Parathyroid adenoma (tissue), 2 donors: ENCODE results near the gene TOR1B.

Source experiments
- H2AFZ ChIP-seq: fragments of 300-600 bp; sonication (generic); one replicate; pipeline ENCODE4 v1.7.0; 2017; ENCODE audit warnings: antibody characterized with exemption, mild to moderate bottlenecking
- H3K27ac ChIP-seq: fragments of 300-600 bp; sonication (generic); one replicate; pipeline ENCODE4 v1.7.0; 2017
- H3K27me3 ChIP-seq: fragments of 300-600 bp; sonication (generic); one replicate; pipeline ENCODE4 v1.7.0; 2017; ENCODE audit warnings: low read length; ENCODE audit not compliant: control insufficient read depth, insufficient read depth
- H3K36me3 ChIP-seq: fragments of 300-600 bp; sonication (generic); one replicate; pipeline ENCODE4 v1.7.0; 2017; ENCODE audit warnings: low read length; ENCODE audit not compliant: control insufficient read depth, insufficient read depth
- H3K4me1 ChIP-seq: fragments of 300-600 bp; sonication (generic); one replicate; pipeline ENCODE4 v1.7.0; 2017; ENCODE audit warnings: control low read depth
- H3K4me2 ChIP-seq: fragments of 300-600 bp; sonication (generic); one replicate; pipeline ENCODE4 v1.7.0; 2017; ENCODE audit warnings: low read length
- H3K4me3 ChIP-seq: fragments of 300-600 bp; sonication (generic); one replicate; pipeline ENCODE4 v1.7.0; 2017; ENCODE audit warnings: low read depth, low read length
- H3K79me2 ChIP-seq: fragments of 300-600 bp; sonication (generic); one replicate; pipeline ENCODE4 v1.7.0; 2017; ENCODE audit warnings: control low read depth
- H3K9ac ChIP-seq: fragments of 300-600 bp; sonication (generic); one replicate; pipeline ENCODE4 v1.7.0; 2017; ENCODE audit warnings: mild to moderate bottlenecking
- H3K9me3 ChIP-seq: fragments of 300-600 bp; sonication (generic); one replicate; pipeline ENCODE4 v1.7.0; 2017; ENCODE audit warnings: low read length; ENCODE audit not compliant: control insufficient read depth
- CTCF ChIP-seq: fragments of 300-600 bp; sonication (generic); IDR thresholded peaks from one replicate; pipeline ENCODE4 v1.7.0; 2017; ENCODE audit warnings: antibody characterized with exemption, mild to moderate bottlenecking
- donor health status: primary hyperparathyroidism.

The TOR1B gene, protein sequence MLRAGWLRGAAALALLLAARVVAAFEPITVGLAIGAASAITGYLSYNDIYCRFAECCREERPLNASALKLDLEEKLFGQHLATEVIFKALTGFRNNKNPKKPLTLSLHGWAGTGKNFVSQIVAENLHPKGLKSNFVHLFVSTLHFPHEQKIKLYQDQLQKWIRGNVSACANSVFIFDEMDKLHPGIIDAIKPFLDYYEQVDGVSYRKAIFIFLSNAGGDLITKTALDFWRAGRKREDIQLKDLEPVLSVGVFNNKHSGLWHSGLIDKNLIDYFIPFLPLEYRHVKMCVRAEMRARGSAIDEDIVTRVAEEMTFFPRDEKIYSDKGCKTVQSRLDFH

DNA sequence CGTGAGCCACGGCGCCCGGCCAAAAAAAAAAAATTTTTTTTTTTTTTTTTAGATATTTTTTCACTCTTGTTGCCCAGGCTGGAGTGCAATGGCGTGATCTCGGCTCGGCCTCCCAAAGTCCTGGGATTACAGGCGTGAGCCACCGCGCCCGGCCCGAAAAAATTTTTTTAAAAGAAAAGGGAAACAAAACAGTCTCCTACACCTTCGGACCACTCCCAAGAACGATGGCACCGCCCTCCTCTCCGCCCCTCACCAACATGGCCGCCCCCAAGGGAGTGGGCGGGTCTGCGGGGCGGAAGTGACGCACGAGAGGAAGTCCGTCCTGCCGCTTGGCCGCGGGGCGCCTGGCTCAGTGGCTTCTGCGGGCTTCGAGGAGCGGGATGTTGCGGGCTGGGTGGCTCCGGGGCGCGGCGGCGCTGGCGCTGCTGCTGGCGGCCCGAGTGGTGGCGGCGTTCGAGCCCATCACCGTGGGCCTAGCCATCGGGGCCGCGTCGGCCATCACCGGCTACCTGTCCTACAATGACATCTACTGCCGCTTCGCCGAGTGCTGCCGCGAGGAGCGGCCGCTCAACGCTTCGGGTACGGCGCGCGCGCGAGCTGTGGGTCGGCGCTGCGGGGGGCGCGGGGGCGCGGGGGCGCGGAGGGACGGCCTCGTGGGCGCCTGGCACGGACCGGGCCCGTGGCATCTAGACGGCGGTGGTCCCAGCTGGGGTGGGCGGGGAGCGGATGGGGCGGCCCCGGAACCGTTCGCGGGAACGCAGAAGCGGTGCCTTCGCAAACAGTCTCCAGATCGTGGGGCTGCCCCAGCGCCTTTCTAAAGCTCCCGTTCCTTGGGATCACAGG lies at the start of gene TOR1B:
Gene TOR1B, plus strand, starts transcription at position 352 of the 843 bp plus-strand sequence. Its CDS starts 29 bp downstream, at position 381.
- no peak within 1 kb of the TSS for H3K9ac ChIP-seq
- peak within 1 kb of the TSS; percentile 85 for H2AFZ ChIP-seq
- peaks cover 4% of the 10 kb centered on the region for H3K4me1 ChIP-seq
- no peaks in the 10 kb centered on the region for H3K27me3 ChIP-seq
- no peaks in the 10 kb centered on the region for H3K36me3 ChIP-seq
- TF ChIP-seq CTCF = no peak
- H3K9me3 ChIP-seq = no peaks in the 10 kb centered on the region
- peak within 1 kb of the TSS; percentile 79 for H3K4me3 ChIP-seq
- peak within 1 kb of the TSS; percentile 51 for H3K27ac ChIP-seq
- no peaks in the 10 kb centered on the region for H3K79me2 ChIP-seq
- H3K4me2 ChIP-seq = peak within 1 kb of the TSS; percentile 64

DNA sequence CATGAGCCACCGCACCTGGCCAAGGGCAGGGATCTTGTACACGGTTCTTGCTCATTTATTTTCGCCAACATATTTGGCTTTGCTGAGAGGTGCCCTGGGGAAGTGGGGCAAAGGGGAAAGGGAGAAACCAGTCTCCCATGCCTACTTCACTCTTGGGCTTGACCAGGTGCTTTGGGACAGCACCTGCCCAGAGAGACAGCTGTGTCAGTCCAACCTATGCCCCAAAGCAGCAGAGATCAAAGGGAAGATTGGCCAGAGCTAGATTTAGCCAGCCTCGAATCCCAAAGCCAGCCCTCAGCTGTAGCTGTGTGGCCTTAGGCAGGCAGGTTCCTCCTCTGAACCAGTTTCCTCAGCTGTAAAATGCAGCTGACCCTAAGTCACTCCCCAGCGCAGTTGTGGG lies 47.8 kb upstream of the TOR1B start:
- Histone ChIP-seq H3K36me3 (no peaks in the 10 kb centered on the region), H3K9me3 (no peaks in the 10 kb centered on the region), H3K27ac (peak overlapping the region; percentile 85), H3K4me1 (peaks cover 15% of the 10 kb centered on the region), H3K27me3 (no peaks in the 10 kb centered on the region), H3K79me2 (no peaks in the 10 kb centered on the region), H2AFZ (no peak overlapping the region), H3K4me2 (no peak overlapping the region), H3K4me3 (no peak overlapping the region), H3K9ac (no peak overlapping the region)
- TF ChIP-seq CTCF = no peak

DNA sequence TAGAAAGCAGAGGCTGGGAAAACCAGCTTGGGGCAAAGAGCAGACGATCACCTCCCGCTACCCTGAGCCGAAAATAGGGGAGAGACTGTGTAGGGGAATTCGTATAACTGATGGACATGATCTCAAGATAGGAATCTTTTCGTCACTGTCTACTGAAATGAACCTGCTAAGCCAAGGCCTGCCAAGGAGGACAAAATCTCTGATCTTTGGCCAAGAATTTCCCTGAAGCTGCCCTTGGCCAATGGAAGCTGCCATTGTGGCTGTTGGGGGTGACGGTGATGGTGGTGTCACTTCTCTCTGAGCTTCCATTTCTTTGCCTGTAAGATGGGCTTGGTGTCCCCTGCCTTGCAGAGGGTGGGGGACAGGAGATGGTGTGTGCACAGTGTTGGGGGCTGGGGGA lies 46.8 kb upstream of the TOR1B start:
- Histone ChIP-seq H2AFZ (peak overlapping the region; percentile 64), H3K4me1 (peaks cover 15% of the 10 kb centered on the region), H3K4me2 (peak overlapping the region; percentile 41), H3K4me3 (no peak overlapping the region), H3K79me2 (no peaks in the 10 kb centered on the region), H3K27me3 (no peaks in the 10 kb centered on the region), H3K36me3 (no peaks in the 10 kb centered on the region), H3K9me3 (no peaks in the 10 kb centered on the region), H3K27ac (peak overlapping the region; percentile 85), H3K9ac (no peak overlapping the region)
- TF ChIP-seq CTCF = no peak

GRCh38 chr9:129757045-129757444 lies 45.9 kb upstream of the TOR1B start:
- peaks cover 15% of the 10 kb centered on the region for H3K4me1 ChIP-seq
- H3K79me2 ChIP-seq = no peaks in the 10 kb centered on the region
- no peak overlapping the region for H3K4me3 ChIP-seq
- no peak overlapping the region for H3K9ac ChIP-seq
- no peaks in the 10 kb centered on the region for H3K27me3 ChIP-seq
- H3K27ac ChIP-seq = no peak overlapping the region
- TF ChIP-seq CTCF = no peak
- H3K9me3 ChIP-seq = no peaks in the 10 kb centered on the region
- no peaks in the 10 kb centered on the region for H3K36me3 ChIP-seq
- H3K4me2 ChIP-seq = no peak overlapping the region
- H2AFZ ChIP-seq = peak overlapping the region; percentile 64
